GM23338 (cell line): ENCODE data around the gene TERB1. TPM values are rescaled to one million over a fixed set of nuclear protein-coding genes. Genes with fewer than 3 reads are reported as not detected.

Experiments used
- ATAC-seq: fragments of 200-7000 bp; cut with Tn5 transposase; 3 replicates; pipeline ENCODE4 v1.9.1; 2020
- DNase-seq: peaks from one replicate; pipeline ENCODE4 v3.0.0-alpha.2; 2015; ENCODE audit warnings: low spot score
- H2AFZ ChIP-seq: fragments of 200-600 bp; sonication (generic); 2 replicates; pipeline ENCODE4 v1.8.0; 2016; ENCODE audit warnings: antibody characterized with exemption, mild to moderate bottlenecking, moderate library complexity
- H3F3A ChIP-seq: fragments of 200-600 bp; sonication (generic); replicated peaks from 2 replicates; pipeline ENCODE4 v1.8.0; 2017; ENCODE audit warnings: antibody characterized with exemption, mixed run types, low read depth
- H3K27ac ChIP-seq: fragments of 200-600 bp; sonication (generic); 2 replicates; pipeline ENCODE4 v1.6.1; 2016; ENCODE audit warnings: low read depth
- H3K27me3 ChIP-seq: fragments of 200-600 bp; sonication (generic); 2 replicates; pipeline ENCODE4 v1.8.0; 2016; ENCODE audit warnings: mild to moderate bottlenecking, mixed run types, moderate library complexity; ENCODE audit not compliant: insufficient read depth
- H3K36me3 ChIP-seq: fragments of 200-600 bp; sonication (generic); 2 replicates; pipeline ENCODE4 v1.8.0; 2016; ENCODE audit warnings: mild to moderate bottlenecking; ENCODE audit not compliant: insufficient read depth
- H3K4me1 ChIP-seq: fragments of 200-600 bp; sonication (generic); 2 replicates; pipeline ENCODE4 v1.8.0; 2016; ENCODE audit warnings: mild to moderate bottlenecking, moderate library complexity; ENCODE audit not compliant: insufficient read depth
- H3K4me2 ChIP-seq: fragments of 200-600 bp; sonication (generic); 2 replicates; pipeline ENCODE4 v1.7.1; 2017; ENCODE audit warnings: mixed run types
- H3K4me3 ChIP-seq: fragments of 200-600 bp; sonication (generic); 2 replicates; pipeline ENCODE4 v1.6.1; 2016; ENCODE audit warnings: mixed run types
- H3K79me2 ChIP-seq: fragments of 200-600 bp; sonication (generic); replicated peaks from 2 replicates; pipeline ENCODE4 v1.8.0; 2017; ENCODE audit warnings: mild to moderate bottlenecking; ENCODE audit not compliant: insufficient read depth
- H3K9me2 ChIP-seq: fragments of 200-600 bp; sonication (generic); 2 replicates; pipeline ENCODE4 v1.8.0; 2017; ENCODE audit not compliant: insufficient read depth
- H4K20me1 ChIP-seq: fragments of 200-600 bp; sonication (generic); replicated peaks from 2 replicates; pipeline ENCODE4 v1.8.0; 2017; ENCODE audit warnings: mild to moderate bottlenecking; ENCODE audit not compliant: insufficient read depth
- H3K27ac Mint-ChIP-seq: 2 replicates; pipeline ENCODE4 v1.8.0; 2020; ENCODE audit warnings: inconsistent platforms, mild to moderate bottlenecking, moderate library complexity, mixed read lengths
- H3K27me3 Mint-ChIP-seq: 3 replicates; pipeline ENCODE4 v1.8.0; 2022; ENCODE audit warnings: low read depth, mild to moderate bottlenecking, moderate library complexity, mixed read lengths, inconsistent platforms; ENCODE audit not compliant: insufficient read depth, poor library complexity
- H3K36me3 Mint-ChIP-seq: 3 replicates; pipeline ENCODE4 v1.8.0; 2021; ENCODE audit warnings: low read depth, mild to moderate bottlenecking, inconsistent platforms, moderate library complexity, mixed read lengths
- H3K4me1 Mint-ChIP-seq: 3 replicates; pipeline ENCODE4 v1.8.0; 2020; ENCODE audit warnings: mild to moderate bottlenecking, inconsistent platforms, mixed read lengths
- H3K4me3 Mint-ChIP-seq: 3 replicates; pipeline ENCODE4 v1.8.0; 2021; ENCODE audit warnings: moderate library complexity, mild to moderate bottlenecking, inconsistent platforms, mixed read lengths
- H3K9me3 Mint-ChIP-seq: 3 replicates; pipeline ENCODE4 v1.8.0; 2020; ENCODE audit warnings: moderate library complexity, mild to moderate bottlenecking, inconsistent platforms, mixed read lengths
- CREB1 ChIP-seq: fragments of 250-450 bp; sonication (Bioruptor Pico); IDR thresholded peaks from 2 replicates; pipeline ENCODE4 v1.5.0; 2020; ENCODE audit warnings: low read depth, mild to moderate bottlenecking, moderate library complexity
- EZH2 ChIP-seq: fragments of 200-600 bp; sonication (generic); IDR thresholded peaks from one replicate; pipeline ENCODE4 v1.8.0; 2017; ENCODE audit warnings: antibody characterized with exemption, mild to moderate bottlenecking, low read depth; ENCODE audit not compliant: unreplicated experiment
- EZH2phosphoT487 ChIP-seq: fragments of 200-600 bp; sonication (generic); IDR thresholded peaks from one replicate; pipeline ENCODE4 v1.8.1; 2018; ENCODE audit warnings: antibody characterized with exemption; ENCODE audit not compliant: unreplicated experiment
- JUNB ChIP-seq: IDR thresholded peaks from one replicate; pipeline ENCODE4 v1.6.1; 2016; ENCODE audit warnings: antibody characterized with exemption; ENCODE audit not compliant: unreplicated experiment
- NANOG ChIP-seq: IDR thresholded peaks from 2 replicates; pipeline ENCODE4 v1.6.1; 2016; ENCODE audit warnings: antibody characterized with exemption, borderline replicate concordance
- POLR2AphosphoS5 ChIP-seq: IDR thresholded peaks from 2 replicates; pipeline ENCODE4 v1.6.1; 2016; ENCODE audit warnings: antibody characterized with exemption, low read depth
- STAT1 ChIP-seq: IDR thresholded peaks from one replicate; pipeline ENCODE4 v1.6.1; 2016; ENCODE audit warnings: antibody characterized with exemption; ENCODE audit not compliant: unreplicated experiment
- ZNF114 ChIP-seq: fragments of 250-450 bp; sonication (Bioruptor Pico); IDR thresholded peaks from 2 replicates; pipeline ENCODE4 v1.5.0; 2020; ENCODE audit warnings: mild to moderate bottlenecking, moderate library complexity
- ZNF331 ChIP-seq: fragments of 250-450 bp; sonication (Bioruptor Pico); IDR thresholded peaks from 2 replicates; pipeline ENCODE4 v1.5.0; 2020; ENCODE audit warnings: low read depth, mild to moderate bottlenecking, moderate library complexity
- polyA plus RNA-seq: library from polyadenylated mRNA; unstranded; fragments of >200 nt; fragmentation: Nextera tagmentation; extraction: Ambion mirVana; gene quantifications from 2 replicates; pipeline ENCODE4 v1.2.1, GENCODE V29; 2016
- total RNA-seq: library from RNA; depleted of rRNA; stranded (reverse); fragments of >200 nt; shearing (Covaris generic); gene quantifications from 2 replicates; pipeline ENCODE4 v1.2.3, GENCODE V29; 2014
- TF ChIP-seq, protein P1 (sequence below): IDR thresholded peaks from 2 replicates; pipeline ENCODE4 v1.6.1; 2016; ENCODE audit warnings: antibody characterized with exemption
- TF ChIP-seq, protein P2 (sequence below), 2 experiments: fragments of 200-600 bp in 1 of 2; sonication (generic) in 1 of 2; conservative IDR thresholded peaks; 2 replicates each; pipeline versions ENCODE4 v1.5.1 to v1.6.1; 2016 to 2017; ENCODE audit warnings: antibody characterized with exemption in 2 of 2, low read depth in 2 of 2, mild to moderate bottlenecking in 2 of 2, moderate library complexity in 1 of 2
- TF ChIP-seq, protein P3 (sequence below): fragments of 250-450 bp; sonication (Bioruptor Pico); IDR thresholded peaks from 2 replicates; pipeline ENCODE4 v1.5.0; 2020; ENCODE audit warnings: mild to moderate bottlenecking, moderate library complexity
- TF ChIP-seq, protein P4 (sequence below): IDR thresholded peaks from one replicate; pipeline ENCODE4 v1.6.1; 2018; ENCODE audit warnings: antibody characterized with exemption; ENCODE audit not compliant: unreplicated experiment

Gene TERB1
- total and polyA plus RNA-seq, 2 experiments from 2014 or later: not detected

DNA sequence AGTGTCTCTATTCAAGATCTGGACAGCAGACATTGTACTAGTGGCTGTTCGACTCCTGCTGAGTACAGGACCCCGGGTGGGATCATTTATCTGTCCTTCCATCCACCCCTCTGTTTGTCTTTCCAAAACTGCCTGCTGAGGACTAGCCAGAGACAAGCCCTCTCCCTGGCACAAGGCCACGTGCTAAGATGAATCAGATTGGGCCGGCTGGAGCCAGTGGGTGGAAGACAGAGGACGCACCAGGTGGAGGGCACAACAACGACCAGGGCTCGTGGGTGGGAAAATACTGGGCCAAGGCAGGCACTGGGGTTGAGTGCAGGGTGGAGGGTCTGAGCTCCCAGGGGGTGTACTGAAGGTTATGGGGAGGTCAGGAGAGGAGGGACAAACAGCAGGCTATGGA lies 41.4 kb upstream of the TERB1 start (continued):
- TF ChIP-seq NANOG (no peak), POLR2AphosphoS5 (no peak), ZNF331 (CRISPR knock-in tag) (no peak)

DNA sequence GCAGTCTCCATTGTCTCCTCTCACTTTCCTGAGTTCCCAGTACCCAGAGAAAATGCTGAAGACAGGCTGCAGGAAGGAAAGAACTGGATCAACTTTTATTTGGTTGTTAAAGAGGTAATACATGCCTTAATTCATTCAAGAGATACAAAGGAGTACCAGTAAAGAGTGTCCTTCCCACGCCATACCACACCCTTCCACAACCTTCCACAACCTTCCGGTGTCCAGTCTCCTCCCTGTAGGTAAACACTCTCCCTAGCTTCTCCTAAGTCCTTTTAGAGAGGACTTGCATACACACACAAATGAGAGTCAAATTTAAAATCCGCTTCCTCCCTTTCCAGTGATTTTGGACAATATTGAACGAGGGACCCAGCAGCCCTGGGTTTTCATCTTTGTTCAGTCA lies 40.0 kb upstream of the TERB1 start:
- Mint-ChIP-seq H3K4me3 (no peak overlapping the region), H3K27me3 (peaks cover 36% of the 10 kb centered on the region), H3K4me1 (peaks cover 15% of the 10 kb centered on the region), H3K36me3 (no peaks in the 10 kb centered on the region), H3K27ac (no peak overlapping the region), H3K9me3 (no peaks in the 10 kb centered on the region; the same call in 2 of the 3 replicates)
- no peak overlapping the region for H3K4me3 ChIP-seq
- DNase-seq: no peak
- H3K9me2 ChIP-seq: no peaks in the 10 kb centered on the region; the same call in 1 of the 2 replicates
- ATAC-seq: no peak
- no peak overlapping the region for H3K4me2 ChIP-seq
- no peak overlapping the region for H3K27ac ChIP-seq
- H3K4me1 ChIP-seq: no peaks in the 10 kb centered on the region; the same call in 1 of the 2 replicates
- no peaks in the 10 kb centered on the region for H4K20me1 ChIP-seq
- no peaks in the 10 kb centered on the region for H3K36me3 ChIP-seq
- H2AFZ ChIP-seq: no peak overlapping the region
- H3K27me3 ChIP-seq: peaks cover 42% of the 10 kb centered on the region
- H3F3A ChIP-seq: 0 out of 2 replicates have a peak, but pooled peaks cover 6% of the 10 kb centered on the region
- no peaks in the 10 kb centered on the region for H3K79me2 ChIP-seq
- TF ChIP-seq NANOG: no peak
- TF ChIP-seq STAT1: no peak
- TF ChIP-seq, protein P1, sequence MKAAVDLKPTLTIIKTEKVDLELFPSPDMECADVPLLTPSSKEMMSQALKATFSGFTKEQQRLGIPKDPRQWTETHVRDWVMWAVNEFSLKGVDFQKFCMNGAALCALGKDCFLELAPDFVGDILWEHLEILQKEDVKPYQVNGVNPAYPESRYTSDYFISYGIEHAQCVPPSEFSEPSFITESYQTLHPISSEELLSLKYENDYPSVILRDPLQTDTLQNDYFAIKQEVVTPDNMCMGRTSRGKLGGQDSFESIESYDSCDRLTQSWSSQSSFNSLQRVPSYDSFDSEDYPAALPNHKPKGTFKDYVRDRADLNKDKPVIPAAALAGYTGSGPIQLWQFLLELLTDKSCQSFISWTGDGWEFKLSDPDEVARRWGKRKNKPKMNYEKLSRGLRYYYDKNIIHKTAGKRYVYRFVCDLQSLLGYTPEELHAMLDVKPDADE: no peak
- TF ChIP-seq EZH2phosphoT487: no peak
- no peak for TF ChIP-seq ZNF114 (CRISPR knock-in tag)
- TF ChIP-seq, protein P2, sequence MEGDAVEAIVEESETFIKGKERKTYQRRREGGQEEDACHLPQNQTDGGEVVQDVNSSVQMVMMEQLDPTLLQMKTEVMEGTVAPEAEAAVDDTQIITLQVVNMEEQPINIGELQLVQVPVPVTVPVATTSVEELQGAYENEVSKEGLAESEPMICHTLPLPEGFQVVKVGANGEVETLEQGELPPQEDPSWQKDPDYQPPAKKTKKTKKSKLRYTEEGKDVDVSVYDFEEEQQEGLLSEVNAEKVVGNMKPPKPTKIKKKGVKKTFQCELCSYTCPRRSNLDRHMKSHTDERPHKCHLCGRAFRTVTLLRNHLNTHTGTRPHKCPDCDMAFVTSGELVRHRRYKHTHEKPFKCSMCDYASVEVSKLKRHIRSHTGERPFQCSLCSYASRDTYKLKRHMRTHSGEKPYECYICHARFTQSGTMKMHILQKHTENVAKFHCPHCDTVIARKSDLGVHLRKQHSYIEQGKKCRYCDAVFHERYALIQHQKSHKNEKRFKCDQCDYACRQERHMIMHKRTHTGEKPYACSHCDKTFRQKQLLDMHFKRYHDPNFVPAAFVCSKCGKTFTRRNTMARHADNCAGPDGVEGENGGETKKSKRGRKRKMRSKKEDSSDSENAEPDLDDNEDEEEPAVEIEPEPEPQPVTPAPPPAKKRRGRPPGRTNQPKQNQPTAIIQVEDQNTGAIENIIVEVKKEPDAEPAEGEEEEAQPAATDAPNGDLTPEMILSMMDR (conservative IDR thresholded peaks at IDR 0.05; ENCODE audit: low read depth in 2 of 2): no peak
- no peak for TF ChIP-seq EZH2
- TF ChIP-seq JUNB: no peak
- TF ChIP-seq, protein P3, sequence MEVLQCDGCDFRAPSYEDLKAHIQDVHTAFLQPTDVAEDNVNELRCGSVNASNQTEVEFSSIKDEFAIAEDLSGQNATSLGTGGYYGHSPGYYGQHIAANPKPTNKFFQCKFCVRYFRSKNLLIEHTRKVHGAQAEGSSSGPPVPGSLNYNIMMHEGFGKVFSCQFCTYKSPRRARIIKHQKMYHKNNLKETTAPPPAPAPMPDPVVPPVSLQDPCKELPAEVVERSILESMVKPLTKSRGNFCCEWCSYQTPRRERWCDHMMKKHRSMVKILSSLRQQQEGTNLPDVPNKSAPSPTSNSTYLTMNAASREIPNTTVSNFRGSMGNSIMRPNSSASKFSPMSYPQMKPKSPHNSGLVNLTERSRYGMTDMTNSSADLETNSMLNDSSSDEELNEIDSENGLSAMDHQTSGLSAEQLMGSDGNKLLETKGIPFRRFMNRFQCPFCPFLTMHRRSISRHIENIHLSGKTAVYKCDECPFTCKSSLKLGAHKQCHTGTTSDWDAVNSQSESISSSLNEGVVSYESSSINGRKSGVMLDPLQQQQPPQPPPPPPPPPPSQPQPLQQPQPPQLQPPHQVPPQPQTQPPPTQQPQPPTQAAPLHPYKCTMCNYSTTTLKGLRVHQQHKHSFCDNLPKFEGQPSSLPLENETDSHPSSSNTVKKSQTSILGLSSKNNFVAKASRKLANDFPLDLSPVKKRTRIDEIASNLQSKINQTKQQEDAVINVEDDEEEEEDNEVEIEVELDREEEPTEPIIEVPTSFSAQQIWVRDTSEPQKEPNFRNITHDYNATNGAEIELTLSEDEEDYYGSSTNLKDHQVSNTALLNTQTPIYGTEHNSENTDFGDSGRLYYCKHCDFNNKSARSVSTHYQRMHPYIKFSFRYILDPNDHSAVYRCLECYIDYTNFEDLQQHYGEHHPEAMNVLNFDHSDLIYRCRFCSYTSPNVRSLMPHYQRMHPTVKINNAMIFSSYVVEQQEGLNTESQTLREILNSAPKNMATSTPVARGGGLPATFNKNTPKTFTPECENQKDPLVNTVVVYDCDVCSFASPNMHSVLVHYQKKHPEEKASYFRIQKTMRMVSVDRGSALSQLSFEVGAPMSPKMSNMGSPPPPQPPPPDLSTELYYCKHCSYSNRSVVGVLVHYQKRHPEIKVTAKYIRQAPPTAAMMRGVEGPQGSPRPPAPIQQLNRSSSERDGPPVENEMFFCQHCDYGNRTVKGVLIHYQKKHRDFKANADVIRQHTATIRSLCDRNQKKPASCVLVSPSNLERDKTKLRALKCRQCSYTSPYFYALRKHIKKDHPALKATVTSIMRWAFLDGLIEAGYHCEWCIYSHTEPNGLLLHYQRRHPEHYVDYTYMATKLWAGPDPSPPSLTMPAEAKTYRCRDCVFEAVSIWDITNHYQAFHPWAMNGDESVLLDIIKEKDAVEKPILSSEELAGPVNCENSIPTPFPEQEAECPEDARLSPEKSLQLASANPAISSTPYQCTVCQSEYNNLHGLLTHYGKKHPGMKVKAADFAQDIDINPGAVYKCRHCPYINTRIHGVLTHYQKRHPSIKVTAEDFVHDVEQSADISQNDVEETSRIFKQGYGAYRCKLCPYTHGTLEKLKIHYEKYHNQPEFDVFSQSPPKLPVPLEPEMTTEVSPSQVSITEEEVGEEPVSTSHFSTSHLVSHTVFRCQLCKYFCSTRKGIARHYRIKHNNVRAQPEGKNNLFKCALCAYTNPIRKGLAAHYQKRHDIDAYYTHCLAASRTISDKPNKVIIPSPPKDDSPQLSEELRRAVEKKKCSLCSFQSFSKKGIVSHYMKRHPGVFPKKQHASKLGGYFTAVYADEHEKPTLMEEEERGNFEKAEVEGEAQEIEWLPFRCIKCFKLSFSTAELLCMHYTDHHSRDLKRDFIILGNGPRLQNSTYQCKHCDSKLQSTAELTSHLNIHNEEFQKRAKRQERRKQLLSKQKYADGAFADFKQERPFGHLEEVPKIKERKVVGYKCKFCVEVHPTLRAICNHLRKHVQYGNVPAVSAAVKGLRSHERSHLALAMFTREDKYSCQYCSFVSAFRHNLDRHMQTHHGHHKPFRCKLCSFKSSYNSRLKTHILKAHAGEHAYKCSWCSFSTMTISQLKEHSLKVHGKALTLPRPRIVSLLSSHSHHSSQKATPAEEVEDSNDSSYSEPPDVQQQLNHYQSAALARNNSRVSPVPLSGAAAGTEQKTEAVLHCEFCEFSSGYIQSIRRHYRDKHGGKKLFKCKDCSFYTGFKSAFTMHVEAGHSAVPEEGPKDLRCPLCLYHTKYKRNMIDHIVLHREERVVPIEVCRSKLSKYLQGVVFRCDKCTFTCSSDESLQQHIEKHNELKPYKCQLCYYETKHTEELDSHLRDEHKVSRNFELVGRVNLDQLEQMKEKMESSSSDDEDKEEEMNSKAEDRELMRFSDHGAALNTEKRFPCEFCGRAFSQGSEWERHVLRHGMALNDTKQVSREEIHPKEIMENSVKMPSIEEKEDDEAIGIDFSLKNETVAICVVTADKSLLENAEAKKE (CRISPR knock-in tag): no peak
- TF ChIP-seq CREB1 (CRISPR knock-in tag): no peak
- TF ChIP-seq, protein P4, sequence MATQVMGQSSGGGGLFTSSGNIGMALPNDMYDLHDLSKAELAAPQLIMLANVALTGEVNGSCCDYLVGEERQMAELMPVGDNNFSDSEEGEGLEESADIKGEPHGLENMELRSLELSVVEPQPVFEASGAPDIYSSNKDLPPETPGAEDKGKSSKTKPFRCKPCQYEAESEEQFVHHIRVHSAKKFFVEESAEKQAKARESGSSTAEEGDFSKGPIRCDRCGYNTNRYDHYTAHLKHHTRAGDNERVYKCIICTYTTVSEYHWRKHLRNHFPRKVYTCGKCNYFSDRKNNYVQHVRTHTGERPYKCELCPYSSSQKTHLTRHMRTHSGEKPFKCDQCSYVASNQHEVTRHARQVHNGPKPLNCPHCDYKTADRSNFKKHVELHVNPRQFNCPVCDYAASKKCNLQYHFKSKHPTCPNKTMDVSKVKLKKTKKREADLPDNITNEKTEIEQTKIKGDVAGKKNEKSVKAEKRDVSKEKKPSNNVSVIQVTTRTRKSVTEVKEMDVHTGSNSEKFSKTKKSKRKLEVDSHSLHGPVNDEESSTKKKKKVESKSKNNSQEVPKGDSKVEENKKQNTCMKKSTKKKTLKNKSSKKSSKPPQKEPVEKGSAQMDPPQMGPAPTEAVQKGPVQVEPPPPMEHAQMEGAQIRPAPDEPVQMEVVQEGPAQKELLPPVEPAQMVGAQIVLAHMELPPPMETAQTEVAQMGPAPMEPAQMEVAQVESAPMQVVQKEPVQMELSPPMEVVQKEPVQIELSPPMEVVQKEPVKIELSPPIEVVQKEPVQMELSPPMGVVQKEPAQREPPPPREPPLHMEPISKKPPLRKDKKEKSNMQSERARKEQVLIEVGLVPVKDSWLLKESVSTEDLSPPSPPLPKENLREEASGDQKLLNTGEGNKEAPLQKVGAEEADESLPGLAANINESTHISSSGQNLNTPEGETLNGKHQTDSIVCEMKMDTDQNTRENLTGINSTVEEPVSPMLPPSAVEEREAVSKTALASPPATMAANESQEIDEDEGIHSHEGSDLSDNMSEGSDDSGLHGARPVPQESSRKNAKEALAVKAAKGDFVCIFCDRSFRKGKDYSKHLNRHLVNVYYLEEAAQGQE: no peak
- TF ChIP-seq ZNF331 (CRISPR knock-in tag): no peak
- no peak for TF ChIP-seq POLR2AphosphoS5
